ENCODE results near the gene MFF.

- no peak for TF ChIP-seq CTCF (IDR thresholded peaks at IDR 0.05)
- TF ChIP-seq POLR2A (IDR thresholded peaks at IDR 0.05) = no peak
- no peak for TF ChIP-seq EP300 (IDR thresholded peaks at IDR 0.05)
These were observed 2.4 kb upstream of the MFF start for GRCh38 chr2:227322530-227323205.
